HTERT RPE-1 (cell line): ENCODE results near the gene EGR2.

ENCODE experiments used
- in situ Hi-C: fragments of 300-500 bp; cut with MboI; formaldehyde crosslinking; loops from 4 replicates; pipeline ENCODE4 v1.14.3; 2020; ENCODE audit warnings: low sequenced_read_pairs

Gene EGR2

DNA sequence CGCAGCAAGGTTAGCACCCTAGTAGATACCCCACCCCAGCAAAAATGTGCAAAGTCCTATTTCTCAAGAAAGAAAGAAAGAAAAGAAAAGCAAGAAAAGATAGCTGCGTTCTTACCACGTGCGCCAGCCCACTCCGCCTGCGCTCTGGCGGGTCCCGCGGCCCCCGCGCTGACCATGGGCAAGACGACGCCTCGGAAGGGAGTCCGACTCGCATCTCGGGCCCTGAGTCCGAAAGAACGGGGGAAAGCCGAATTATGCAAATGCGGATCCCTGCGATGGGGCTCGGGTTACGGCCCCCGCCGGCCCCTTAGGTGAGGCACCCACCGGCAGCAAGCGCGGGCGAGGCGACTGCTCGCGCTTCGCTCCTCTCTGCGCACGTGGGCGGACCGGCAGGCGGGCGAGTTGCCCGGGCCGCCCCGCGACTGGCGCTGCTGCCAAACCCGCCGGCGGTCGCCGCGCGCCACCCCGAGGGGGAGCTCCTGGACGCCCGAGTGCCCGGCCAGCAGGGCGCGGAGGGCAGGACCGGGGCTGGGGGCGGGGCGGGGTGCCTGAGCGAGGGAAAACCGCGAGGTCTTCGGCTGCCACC, 2.4 kb upstream of the EGR2 start:
- in situ Hi-C loops, result no loop called here

DNA sequence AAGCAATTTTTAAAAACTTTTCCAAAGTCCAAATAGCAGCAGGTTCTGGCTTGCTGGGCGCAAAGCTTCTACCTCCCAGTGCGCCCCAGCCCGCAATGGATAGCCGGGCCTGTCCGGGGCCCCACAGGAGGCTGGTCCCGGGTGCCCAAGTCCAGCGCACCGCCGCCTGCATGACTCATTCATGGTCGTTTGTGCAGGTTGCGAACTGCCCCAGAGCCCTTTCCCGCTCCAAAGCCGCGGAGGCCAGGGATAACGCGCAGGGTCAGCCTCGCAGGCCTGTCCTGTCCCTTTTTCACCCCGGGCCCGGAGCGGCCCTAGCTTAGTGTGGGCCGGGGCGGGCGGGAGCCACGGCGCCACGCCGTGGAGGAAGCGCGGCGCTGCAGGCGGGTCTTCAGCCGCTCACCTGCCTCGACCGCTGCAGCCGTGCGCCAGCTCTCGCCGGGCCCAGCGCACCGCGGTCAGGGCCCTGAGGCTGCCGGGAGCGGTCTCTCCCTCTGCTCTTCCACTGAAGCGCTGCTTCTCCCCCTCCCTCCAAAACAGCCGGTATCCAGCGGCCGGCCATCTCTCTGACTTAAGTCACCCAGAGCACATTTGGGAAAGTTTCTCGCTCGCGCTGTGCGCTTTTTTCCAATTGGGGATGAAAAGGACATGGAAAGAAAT, 1.7 kb upstream of the EGR2 start:
- in situ Hi-C loops, result no loop called here

DNA sequence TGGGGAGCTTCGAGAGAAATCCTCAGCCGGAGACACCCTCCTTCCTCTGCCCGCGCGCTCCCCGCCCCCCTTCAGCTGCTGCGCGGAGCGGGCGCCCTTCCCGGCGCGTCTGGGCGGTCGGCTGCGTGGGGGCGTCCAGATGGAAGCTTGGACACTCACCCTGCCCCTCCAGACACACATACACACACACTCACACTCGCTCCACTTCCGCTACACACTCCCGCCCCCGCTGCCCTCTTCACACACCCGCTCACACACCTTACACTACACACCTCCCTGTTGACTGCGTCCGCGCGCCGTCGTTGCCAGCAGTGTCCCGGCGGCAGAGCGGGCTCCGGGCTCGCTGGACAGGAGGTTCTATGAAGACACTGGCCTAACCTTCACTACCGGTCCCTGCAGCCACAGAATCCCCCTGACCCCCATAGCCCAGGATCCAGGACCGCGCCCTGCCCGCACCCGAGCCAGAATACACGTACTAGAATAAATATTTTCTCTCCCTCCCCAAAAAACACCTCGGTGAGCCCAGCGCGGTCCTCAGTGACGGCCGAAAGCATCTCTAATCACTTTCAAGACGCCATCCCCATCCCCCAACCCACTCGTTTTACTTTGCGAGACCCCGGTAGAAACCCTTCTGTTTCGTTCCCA, 1.1 kb upstream of the EGR2 start:
- in situ Hi-C loops, result no loop called here

DNA sequence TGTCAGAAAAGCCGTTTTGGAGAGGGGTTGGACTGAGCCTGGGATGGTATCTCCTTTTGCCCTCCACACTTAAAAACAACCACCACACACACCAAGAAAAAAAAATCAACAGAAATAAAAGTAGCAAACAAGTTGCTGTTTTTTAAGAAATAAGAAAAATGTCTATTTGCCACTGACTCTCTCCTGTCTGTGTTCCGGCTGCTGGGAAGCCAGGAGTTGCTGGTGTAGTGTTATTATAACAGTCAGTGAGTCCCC, 163 bp downstream of the EGR2 start:
- in situ Hi-C loops, result no loop called here

GRCh38 chr10:62815381-62816075, 638 bp downstream of the EGR2 start:
- in situ Hi-C loops, result no loop called here

GRCh38 chr10:62814756-62815380, 1.3 kb downstream of the EGR2 start:
- in situ Hi-C loops, result no loop called here

DNA sequence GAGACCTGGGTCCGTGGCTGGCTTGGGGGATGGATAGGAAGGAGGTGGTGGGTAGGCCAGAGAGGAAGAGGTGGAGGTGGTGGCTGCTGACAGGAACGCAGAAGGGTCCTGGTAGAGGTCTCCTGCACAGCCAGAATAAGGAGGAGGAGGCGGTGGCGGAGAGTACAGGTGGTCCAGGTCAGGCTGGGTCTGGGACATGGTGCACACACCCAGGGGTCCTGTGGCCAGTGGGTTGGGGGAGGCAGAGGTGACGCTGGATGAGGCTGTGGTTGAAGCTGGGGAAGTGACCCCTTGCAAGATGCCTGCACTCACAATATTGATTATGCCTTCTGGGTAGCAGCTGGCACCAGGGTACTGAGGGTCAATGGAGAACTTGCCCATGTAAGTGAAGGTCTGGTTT, 2.2 kb downstream of the EGR2 start:
- in situ Hi-C loops, result no loop called here

DNA sequence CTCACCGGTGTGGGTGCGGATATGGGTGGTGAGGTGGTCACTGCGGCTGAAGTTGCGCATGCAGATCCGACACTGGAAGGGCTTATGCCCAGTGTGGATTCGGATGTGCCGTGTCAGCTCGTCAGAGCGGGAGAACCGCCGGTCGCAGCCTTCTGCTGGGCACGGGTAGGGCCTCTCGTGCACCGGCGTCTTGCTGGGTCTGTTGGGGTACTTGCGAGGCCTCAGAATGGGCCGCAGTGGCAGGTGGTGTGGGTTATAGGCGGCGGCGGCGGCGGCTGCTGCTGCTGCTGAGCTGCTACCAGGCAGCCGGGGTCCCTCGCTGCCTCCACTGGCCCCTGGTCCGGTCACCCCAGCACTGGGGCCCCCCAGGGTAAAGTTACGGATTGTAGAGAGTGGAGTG, 2.7 kb downstream of the EGR2 start:
- in situ Hi-C loops, result no loop called here

DNA sequence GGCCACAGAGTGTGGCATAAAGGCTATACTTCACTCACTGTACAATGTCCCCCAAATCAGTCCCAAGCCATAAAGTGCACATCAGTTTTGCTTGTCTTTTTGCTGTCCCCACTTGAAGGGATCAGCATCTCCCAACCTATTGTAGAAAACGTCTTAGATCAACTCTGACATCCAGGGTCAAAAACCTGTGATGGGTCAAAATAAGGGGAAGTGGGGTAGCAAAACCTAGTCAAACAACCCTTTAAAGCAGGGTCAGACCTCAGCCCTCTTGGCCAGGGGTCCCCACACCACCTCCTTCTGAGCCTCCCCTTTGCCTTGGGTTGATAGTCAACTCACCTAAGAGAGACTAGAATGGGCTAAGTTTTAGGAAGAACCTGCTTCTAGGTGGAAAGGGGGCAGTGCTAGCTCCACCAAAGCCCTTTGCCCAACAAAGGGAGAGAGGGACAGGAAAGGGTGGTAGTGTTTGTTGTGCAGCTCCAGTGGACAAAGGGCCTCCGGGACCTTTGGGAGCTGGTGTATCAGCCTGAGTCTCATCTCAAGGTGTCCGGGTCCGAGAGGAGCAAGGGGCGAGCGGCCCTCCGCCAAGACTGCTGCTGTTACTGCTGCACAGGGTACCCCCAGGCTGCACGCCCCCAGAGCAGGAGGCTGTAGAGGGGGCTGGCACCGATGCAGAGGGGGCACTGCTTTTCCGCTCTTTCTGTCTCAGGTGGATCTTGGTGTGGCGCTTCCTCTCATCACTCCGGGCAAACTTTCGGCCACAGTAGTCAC, 3.3 kb downstream of the EGR2 start:
- in situ Hi-C loops, result no loop called here

DNA sequence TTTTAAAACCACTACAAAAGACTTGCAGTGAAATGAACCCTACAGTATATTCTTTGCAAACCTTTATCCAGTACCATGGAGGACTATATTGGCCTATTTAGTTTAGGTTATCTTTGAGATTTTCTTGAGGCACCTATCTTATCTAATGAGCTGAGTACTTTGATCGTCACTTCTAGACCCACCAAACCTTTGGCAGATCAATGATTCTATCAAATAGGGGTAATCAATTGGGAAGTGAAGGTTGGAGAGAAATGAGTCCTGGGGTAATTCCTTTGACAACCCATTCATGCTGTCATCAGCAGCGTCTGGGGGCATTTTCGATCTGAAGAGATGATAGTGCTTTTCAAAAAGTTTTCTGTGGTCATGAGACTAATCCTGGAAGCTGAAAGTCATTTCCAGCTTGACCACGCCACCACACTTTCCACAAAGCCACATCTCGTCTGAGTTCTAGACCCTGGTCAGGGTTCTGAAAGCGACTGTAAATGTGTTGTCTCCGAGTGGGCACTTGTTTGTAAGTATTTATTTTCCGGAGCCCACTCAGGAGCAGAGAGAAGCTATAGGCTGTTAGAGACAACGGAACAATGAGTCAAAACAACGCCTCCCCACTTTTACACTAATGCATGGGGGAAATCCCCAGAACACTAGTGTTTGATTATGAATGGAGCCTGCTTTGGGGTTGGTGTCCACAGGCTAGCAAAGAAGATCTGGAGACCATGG, 4.8 kb downstream of the EGR2 start:
- in situ Hi-C loops, result no loop called here

GRCh38 chr10:62810156-62810902, 5.8 kb downstream of the EGR2 start:
- in situ Hi-C loops, result no loop called here

DNA sequence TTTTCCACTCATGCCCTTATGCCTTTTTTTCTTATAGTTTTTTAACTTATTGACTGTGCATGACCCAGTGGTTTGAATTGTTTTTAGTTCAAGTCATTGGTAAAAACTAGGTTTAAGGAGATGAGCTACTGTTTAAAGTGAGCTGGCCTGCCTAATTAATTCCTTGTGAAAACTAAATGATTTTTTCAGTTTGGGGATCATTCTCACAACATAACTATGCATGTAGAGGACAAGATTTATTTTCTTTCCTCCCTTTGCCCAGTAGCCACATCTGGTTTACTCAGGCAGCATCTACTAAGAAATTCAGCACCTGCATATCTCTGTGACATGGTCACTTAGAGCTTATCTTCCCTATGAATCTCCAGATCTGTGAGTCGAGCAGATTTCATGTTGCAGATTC, 9.9 kb downstream of the EGR2 start:
- in situ Hi-C loops, result no loop called here

- in situ Hi-C loops, result no loop called here
Observed at GRCh38 chr10:62805231-62806099, 10.7 kb downstream of the EGR2 start.

DNA sequence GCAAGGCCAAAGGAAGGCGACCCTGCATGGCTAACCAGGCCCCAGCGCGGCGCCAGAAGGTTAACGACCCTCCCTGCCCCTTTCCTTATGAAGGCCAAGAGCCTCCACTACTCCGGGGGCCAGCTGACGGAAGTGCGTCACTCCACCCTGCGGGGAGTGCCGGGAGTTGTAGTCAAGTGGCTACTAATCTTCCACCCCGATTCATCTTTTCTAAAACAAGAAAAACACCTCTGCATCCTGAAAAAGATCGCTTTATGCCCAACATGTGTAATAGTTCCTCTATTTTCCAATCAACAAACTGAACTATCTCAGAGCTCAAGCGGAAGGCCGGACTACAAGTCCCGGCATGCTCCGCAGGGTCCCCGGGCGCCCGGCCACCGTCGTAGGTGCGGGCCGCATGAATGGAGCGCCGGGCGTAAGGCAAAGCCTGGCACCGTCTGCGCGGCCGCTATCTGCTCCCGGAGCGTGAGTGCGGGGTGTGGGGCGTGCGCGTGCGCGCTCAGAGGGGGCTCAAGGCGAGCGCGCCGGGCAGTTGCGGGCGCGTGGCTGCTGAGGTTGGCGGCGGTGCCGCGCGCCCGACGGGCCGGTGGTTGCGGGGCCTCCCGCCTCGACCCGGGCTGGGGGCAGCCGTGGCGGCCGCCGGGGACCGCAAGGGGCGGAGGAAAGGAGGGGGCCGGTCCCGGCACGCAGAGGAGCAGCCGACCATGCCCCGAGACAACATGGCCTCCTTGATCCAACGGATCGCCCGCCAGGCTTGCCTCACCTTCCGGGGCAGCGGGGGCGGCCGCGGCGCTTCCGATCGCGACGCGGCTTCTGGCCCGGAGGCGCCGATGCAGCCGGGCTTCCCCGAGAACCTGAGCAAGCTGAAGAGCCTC, 11.6 kb downstream of the EGR2 start, which contains the start of gene ADO:
Gene ADO, plus strand, starts transcription at position 365 of the 875 bp plus-strand sequence. Its CDS starts 340 bp downstream, at position 705.
- in situ Hi-C loops, result no loop called here

DNA sequence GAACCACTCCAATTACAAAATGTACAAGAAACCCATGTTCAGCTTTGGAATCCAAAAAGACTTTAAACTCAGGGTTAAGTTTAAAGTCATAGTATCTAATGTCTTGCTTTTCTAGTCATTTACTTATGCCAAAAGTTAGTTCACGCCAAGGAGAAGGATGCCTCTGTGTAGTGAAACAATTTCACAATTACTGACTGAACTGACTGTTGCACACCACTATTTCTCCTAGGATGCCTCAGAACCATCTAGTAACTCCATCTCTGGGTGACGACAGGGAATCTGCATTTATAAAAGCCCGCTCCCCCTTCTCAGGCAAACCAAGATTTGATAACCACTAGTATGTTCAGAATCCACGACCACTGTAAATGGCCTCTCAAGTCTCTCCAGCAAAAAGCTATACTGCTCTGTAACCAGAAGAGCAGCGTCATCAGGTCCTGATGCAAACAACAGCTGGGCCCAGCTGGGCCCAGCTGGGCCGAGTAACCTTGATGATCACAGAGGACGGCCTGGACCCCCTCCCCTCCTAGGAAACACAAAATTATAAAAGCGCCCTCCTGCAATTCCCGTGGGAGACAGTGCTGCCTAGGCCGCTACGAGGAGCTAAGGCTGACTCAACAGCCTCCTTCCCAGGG, 12.3 kb downstream of the EGR2 start:
- in situ Hi-C loops, result no loop called here

- in situ Hi-C loops, result no loop called here
Observed at GRCh38 chr10:62801871-62802270, 14.3 kb downstream of the EGR2 start.

- in situ Hi-C loops, result no loop called here
Observed at GRCh38 chr10:62796896-62797295, 19.3 kb downstream of the EGR2 start.
